Neural crest cell (in vitro differentiated cells): ENCODE results near the gene TRPV5. TPM values are rescaled to one million over a fixed set of nuclear protein-coding genes. Genes with fewer than 3 reads are reported as not detected.

Experiments
- DNase-seq: peaks from one replicate; pipeline ENCODE4 v3.0.0; 2021; ENCODE audit warnings: low read depth, mixed read lengths, low spot score
- H3K27ac Mint-ChIP-seq: one replicate; pipeline ENCODE4 v1.8.0; 2021; ENCODE audit warnings: mild to moderate bottlenecking, mixed read lengths; ENCODE audit not compliant: unreplicated experiment
- H3K27me3 Mint-ChIP-seq: 2 replicates; pipeline ENCODE4 v1.8.0; 2021; ENCODE audit warnings: low read depth, mild to moderate bottlenecking, mixed read lengths
- H3K36me3 Mint-ChIP-seq: 2 replicates; pipeline ENCODE4 v1.8.0; 2021; ENCODE audit warnings: low read depth, mild to moderate bottlenecking, mixed read lengths
- H3K4me1 Mint-ChIP-seq: 2 replicates; pipeline ENCODE4 v1.8.0; 2021; ENCODE audit warnings: mixed read lengths
- H3K4me3 Mint-ChIP-seq: one replicate; pipeline ENCODE4 v1.8.0; 2021; ENCODE audit warnings: mild to moderate bottlenecking, mixed read lengths
- H3K9me3 Mint-ChIP-seq: 2 replicates; pipeline ENCODE4 v1.8.0; 2021; ENCODE audit warnings: mixed read lengths
- CTCF ChIP-seq: fragments of 200-600 bp; sonication (generic); conservative IDR thresholded peaks from 2 replicates; pipeline ENCODE4 v1.5.0; 2021; ENCODE audit warnings: antibody characterized with exemption, mild to moderate bottlenecking
- total RNA-seq: library from RNA; stranded (reverse); gene quantifications from 2 replicates; pipeline ENCODE4 v1.2.1, GENCODE V29; 2021

TRPV5 gene
- total RNA-seq, 1 donor from 2014 or later, result 0.07 TPM

GRCh38 chr7:142876236-142876960 is 57.1 kb downstream of the TRPV5 start:
- no peaks in the 10 kb centered on the region for H3K36me3 Mint-ChIP-seq
- no peak for TF ChIP-seq CTCF
- peaks cover 21% of the 10 kb centered on the region for H3K27me3 Mint-ChIP-seq
- H3K27ac Mint-ChIP-seq, result no peak overlapping the region
- H3K4me3 Mint-ChIP-seq, result no peak overlapping the region
- no peaks in the 10 kb centered on the region for H3K4me1 Mint-ChIP-seq
- peaks cover 2% of the 10 kb centered on the region for H3K9me3 Mint-ChIP-seq
- DNase-seq, result no peak

- H3K36me3 Mint-ChIP-seq, result no peaks in the 10 kb centered on the region
- H3K9me3 Mint-ChIP-seq, result peaks cover 2% of the 10 kb centered on the region
- H3K27me3 Mint-ChIP-seq, result peaks cover 17% of the 10 kb centered on the region
- DNase-seq, result no peak
- no peaks in the 10 kb centered on the region for H3K4me1 Mint-ChIP-seq
- H3K4me3 Mint-ChIP-seq, result no peak overlapping the region
- TF ChIP-seq CTCF, result no peak
- H3K27ac Mint-ChIP-seq, result no peak overlapping the region
Observed at GRCh38 chr7:142875456-142875855, 58.1 kb downstream of the TRPV5 start.

DNA sequence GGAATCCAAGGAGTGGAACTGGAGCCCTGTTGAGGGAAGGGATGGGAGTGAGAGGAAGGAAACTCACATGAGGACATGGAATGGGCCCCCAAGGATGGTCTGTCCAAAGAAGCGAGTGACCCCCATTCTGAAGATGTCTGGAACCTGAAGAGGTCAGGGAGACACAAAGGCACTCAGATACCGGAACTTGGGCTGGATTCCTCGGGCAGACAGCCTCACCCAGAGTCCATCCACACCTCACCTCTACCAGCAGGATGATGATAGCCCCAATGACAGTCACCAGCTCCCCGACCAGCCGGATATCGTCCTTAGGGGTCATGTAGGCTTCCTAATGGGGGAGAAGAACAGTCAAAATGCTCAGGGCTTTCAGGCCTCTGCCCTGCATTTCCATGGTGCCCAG is 58.7 kb downstream of the TRPV5 start:
- peaks cover 2% of the 10 kb centered on the region for H3K9me3 Mint-ChIP-seq
- DNase-seq, result no peak
- peaks cover 11% of the 10 kb centered on the region for H3K27me3 Mint-ChIP-seq
- peaks cover 2% of the 10 kb centered on the region for H3K36me3 Mint-ChIP-seq
- TF ChIP-seq CTCF, result no peak
- H3K4me3 Mint-ChIP-seq, result no peak overlapping the region
- H3K27ac Mint-ChIP-seq, result no peak overlapping the region
- no peaks in the 10 kb centered on the region for H3K4me1 Mint-ChIP-seq

DNA sequence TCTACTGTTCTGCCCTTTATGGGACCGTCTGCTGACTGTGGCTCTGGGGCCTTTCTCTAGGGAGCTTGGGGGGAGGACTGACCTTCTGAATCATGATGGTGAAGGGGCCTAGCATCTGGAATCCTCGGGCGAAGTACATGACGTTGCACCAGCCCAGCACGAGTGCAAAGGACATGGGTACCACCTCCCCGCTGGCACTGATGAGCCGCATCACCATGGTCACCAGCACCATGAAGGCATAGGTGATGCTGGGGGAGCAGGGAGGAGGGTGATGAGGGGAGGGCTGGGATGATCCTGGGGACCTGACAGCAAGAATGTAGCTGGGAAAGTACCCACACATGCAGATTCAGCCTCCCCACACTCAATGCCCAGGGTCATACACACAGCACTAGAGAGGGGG is 59.1 kb downstream of the TRPV5 start:
- Mint-ChIP-seq H3K4me3 (no peak overlapping the region), H3K9me3 (peaks cover 2% of the 10 kb centered on the region), H3K36me3 (peaks cover 2% of the 10 kb centered on the region), H3K4me1 (no peaks in the 10 kb centered on the region), H3K27ac (no peak overlapping the region), H3K27me3 (peaks cover 7% of the 10 kb centered on the region)
- no peak for TF ChIP-seq CTCF
- no peak for DNase-seq

DNA sequence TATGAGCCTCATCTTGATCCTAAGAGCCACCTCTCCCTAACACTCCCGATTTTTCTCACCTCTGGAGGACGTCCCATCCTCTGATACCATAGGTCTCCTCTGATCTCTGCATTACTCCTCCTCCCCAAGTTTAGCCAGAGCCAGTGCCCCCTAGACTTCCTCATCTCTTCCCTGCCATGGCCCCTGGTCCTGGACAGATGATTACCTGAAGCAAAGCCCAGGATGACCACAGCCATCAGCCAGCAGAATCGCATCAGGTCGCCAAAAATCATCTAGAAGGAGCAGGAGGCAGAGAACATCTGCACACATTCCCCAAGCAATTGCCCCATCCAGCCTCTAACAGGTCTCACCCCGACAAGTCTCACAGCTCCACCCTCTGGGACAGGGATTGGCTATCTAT is 59.7 kb downstream of the TRPV5 start:
- peaks cover 2% of the 10 kb centered on the region for H3K27me3 Mint-ChIP-seq
- no peak overlapping the region for H3K4me3 Mint-ChIP-seq
- peaks cover 2% of the 10 kb centered on the region for H3K9me3 Mint-ChIP-seq
- H3K27ac Mint-ChIP-seq, result no peak overlapping the region
- no peaks in the 10 kb centered on the region for H3K4me1 Mint-ChIP-seq
- no peak for TF ChIP-seq CTCF
- H3K36me3 Mint-ChIP-seq, result peaks cover 2% of the 10 kb centered on the region
- no peak for DNase-seq
